ENCODE data around the gene AKR1C3.
"Not testable (repeated sequence)": the region's sequence is repeated elsewhere in the genome, so short reads cannot be mapped to it uniquely, and the experiment has no call there.

AKR1C3 gene

DNA sequence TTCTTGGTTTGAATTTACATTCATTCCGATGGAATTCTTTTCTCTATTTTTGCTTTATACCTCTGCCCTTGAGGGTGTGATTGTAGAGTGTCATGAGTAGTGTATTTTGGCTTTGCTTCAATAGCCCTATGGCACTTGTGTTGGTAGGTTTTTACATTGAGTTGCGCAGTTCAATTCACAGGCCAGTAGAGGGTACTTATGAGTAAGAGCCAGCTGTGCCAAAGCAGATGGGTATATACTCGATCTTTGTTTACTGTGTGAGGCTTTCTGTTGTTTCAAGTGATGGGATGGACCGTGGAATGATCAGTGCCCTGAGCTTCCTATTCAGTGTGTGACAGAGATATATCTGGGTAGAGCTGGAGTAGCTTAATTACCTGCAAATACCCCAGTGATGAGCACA lies 4.3 kb upstream of the AKR1C3 start:
- H3K27ac ChIP-seq (ENCODE audit: low read length), result no peak overlapping the region
- no peak for DNase-seq (ENCODE audit: low read depth, low spot score)
- peaks cover 2% of the 10 kb centered on the region; the same call in 1 of the 2 replicates for H3K4me1 ChIP-seq (ENCODE audit: control insufficient read depth, insufficient read depth, low read length)
- no peaks in the 10 kb centered on the region for H3K9me3 ChIP-seq (ENCODE audit: control insufficient read depth, insufficient read depth, low read length)
- no peaks in the 10 kb centered on the region for H3K27me3 ChIP-seq (ENCODE audit: control insufficient read depth, insufficient read depth, low read length)
- no peaks in the 10 kb centered on the region for H3K36me3 ChIP-seq (ENCODE audit: control insufficient read depth, insufficient read depth, low read length)
- no peak overlapping the region for H3K4me3 ChIP-seq (ENCODE audit: low read length)
- WGBS (ENCODE audit: insufficient coverage, insufficient read length), result no CpG with 5 or more reads among the region's 4 CpGs

DNA sequence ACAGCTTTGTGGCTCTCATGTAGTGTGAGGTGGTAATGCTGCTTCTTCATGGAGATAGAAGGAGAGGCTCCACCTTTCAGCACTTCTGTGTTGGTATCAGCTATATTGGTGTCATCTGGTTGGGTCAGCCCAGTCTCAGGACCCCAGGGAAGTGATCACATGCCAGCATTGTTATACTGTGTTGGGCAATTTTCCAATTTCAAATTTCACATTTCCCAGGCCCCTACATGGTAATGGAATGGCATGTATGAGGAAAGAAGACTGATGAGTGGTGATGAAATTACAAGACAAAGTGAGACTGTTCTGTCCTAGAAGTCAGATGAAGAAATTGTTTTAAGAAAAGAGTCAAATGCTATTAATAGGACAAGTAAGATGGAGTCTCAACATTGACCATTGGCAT lies 3.7 kb upstream of the AKR1C3 start:
- no peak overlapping the region for H3K27ac ChIP-seq (ENCODE audit: low read length)
- no peak for DNase-seq (ENCODE audit: low read depth, low spot score)

DNA sequence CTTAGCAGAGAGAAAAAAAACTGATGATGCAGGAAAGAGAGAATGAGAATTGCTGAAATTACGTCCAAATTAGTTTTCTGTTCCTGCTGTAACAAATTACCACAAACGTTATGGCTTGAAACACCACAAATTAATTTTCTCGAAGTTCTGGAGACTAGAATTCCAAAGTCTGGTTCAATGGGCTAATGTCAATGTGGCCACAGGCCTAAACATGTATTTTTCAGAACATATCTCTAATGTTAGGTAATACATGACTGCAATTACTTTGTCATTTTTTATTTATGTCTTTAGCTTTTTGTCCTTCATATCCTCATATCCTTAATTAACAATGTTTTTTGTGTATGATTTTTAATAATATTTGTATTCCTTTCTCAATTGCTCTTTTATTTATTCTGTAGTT lies 3.0 kb upstream of the AKR1C3 start:
- DNase-seq (ENCODE audit: low read depth, low spot score), result no peak
- no peaks in the 10 kb centered on the region for H3K27me3 ChIP-seq (ENCODE audit: control insufficient read depth, insufficient read depth, low read length)
- no peak overlapping the region for H3K27ac ChIP-seq (ENCODE audit: low read length)
- no peaks in the 10 kb centered on the region for H3K9me3 ChIP-seq (ENCODE audit: control insufficient read depth, insufficient read depth, low read length)
- no peak overlapping the region for H3K4me3 ChIP-seq (ENCODE audit: low read length)
- no CpG with 5 or more reads among the region's 3 CpGs for WGBS (ENCODE audit: insufficient coverage, insufficient read length)
- no peaks in the 10 kb centered on the region for H3K36me3 ChIP-seq (ENCODE audit: control insufficient read depth, insufficient read depth, low read length)
- peaks cover 2% of the 10 kb centered on the region; the same call in 1 of the 2 replicates for H3K4me1 ChIP-seq (ENCODE audit: control insufficient read depth, insufficient read depth, low read length)

More for the DNA sequence above, 3.7 kb upstream of the AKR1C3 start:
- Histone ChIP-seq H3K36me3 (ENCODE audit: control insufficient read depth, insufficient read depth, low read length) (no peaks in the 10 kb centered on the region), H3K9me3 (ENCODE audit: control insufficient read depth, insufficient read depth, low read length) (no peaks in the 10 kb centered on the region), H3K27me3 (ENCODE audit: control insufficient read depth, insufficient read depth, low read length) (no peaks in the 10 kb centered on the region), H3K4me3 (ENCODE audit: low read length) (no peak overlapping the region), H3K4me1 (ENCODE audit: control insufficient read depth, insufficient read depth, low read length) (peaks cover 2% of the 10 kb centered on the region; the same call in 1 of the 2 replicates)

DNA sequence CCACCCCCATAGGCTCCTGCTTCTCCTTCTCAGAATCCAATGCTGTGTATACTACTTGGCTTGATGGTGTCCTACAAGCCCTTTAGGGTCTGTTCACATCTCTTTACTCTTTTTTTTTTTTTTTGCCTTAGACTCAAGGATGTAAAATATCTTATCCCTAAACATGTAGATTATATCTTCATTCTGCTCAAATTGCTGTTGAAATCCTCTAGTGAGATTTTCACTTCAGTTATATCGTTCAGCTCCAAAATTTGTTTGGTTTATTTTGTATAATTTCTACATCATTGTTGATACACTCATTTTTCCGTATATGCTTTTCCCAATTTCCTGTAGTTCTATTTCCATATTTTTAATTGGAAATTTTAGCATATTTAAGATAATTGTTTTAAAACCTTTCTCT lies 1.8 kb upstream of the AKR1C3 start:
- DNase-seq (ENCODE audit: low read depth, low spot score), result no peak
- Histone ChIP-seq H3K27me3 (ENCODE audit: control insufficient read depth, insufficient read depth, low read length) (no peaks in the 10 kb centered on the region), H3K36me3 (ENCODE audit: control insufficient read depth, insufficient read depth, low read length) (no peaks in the 10 kb centered on the region), H3K4me1 (ENCODE audit: control insufficient read depth, insufficient read depth, low read length) (peaks cover 2% of the 10 kb centered on the region; the same call in 1 of the 2 replicates), H3K4me3 (ENCODE audit: low read length) (no peak overlapping the region), H3K27ac (ENCODE audit: low read length) (no peak overlapping the region), H3K9me3 (ENCODE audit: control insufficient read depth, insufficient read depth, low read length) (no peaks in the 10 kb centered on the region)
- no CpG with 5 or more reads among the region's 2 CpGs for WGBS (ENCODE audit: insufficient coverage, insufficient read length)

DNA sequence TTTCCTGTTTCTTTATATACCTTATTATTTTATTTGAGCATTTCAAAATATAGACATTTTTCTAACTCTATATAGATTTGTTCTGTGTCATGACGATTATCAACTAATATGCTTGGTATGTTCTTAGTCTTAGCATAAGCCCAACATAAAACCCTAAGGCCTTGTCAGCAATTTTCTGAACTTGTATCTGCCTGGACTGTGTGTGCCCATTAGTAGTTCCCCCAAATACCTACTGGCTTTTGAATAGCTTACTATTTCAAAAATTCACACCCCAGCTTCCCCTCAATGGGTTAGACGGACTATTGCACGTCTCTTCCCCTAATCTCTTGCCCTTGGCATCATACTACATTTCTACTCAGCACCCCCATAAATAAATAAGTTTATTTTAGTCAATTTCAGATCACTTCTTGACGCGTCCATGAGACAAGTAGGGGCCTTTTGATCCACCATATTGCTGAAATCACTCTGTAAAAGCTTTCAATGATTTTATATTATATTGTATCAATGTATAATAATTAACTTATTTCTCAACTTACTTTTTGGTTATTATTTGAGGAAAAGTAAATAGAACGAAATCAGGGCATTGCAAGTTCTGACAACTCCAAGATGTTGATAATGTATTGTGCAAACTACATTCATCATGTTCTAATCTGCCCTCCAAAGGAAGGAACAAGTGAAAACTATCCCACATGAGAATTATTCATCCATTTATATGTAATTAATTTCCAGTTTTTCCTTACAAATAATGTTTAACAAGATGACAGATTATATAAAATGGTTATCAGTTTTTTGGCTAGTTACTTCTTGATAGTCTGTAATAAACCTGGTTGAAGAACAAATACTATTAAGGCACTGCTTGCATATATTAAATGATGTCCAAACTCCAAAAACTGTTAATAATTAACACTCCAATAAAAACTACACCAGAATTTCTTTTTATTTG lies 1.1 kb upstream of the AKR1C3 start:
- DNase-seq (ENCODE audit: low read depth, low spot score), result no peak
- Histone ChIP-seq H3K36me3 (ENCODE audit: control insufficient read depth, insufficient read depth, low read length) (no peaks in the 10 kb centered on the region), H3K4me3 (ENCODE audit: low read length) (no peak overlapping the region), H3K4me1 (ENCODE audit: control insufficient read depth, insufficient read depth, low read length) (peaks cover 2% of the 10 kb centered on the region; the same call in 1 of the 2 replicates), H3K27ac (ENCODE audit: low read length) (no peak overlapping the region), H3K9me3 (ENCODE audit: control insufficient read depth, insufficient read depth, low read length) (no peaks in the 10 kb centered on the region), H3K27me3 (ENCODE audit: control insufficient read depth, insufficient read depth, low read length) (no peaks in the 10 kb centered on the region)
- no CpG with 5 or more reads among the region's 6 CpGs for WGBS (ENCODE audit: insufficient coverage, insufficient read length)

DNA sequence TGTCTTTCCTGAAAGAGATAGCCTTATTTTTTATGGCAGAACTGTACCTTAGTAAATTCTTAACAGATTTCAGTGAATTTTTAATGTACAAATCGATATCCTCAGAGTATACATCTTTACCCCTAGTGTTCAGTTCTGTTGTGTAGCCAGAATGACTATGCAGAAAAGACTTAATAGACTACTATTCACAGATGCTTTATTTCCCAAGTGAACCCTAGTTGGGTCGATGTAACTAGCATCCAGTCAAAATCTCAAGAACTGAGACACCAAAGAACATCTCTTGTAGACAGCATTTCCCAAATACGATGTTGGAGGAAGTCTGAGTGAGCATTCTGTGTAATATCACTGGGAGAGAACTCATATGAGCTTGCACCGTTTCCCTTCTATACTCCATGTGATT lies 1.5 kb downstream of the AKR1C3 start:
- H3K27me3 ChIP-seq (ENCODE audit: control insufficient read depth, insufficient read depth, low read length), result no peaks in the 10 kb centered on the region
- no peaks in the 10 kb centered on the region for H3K36me3 ChIP-seq (ENCODE audit: control insufficient read depth, insufficient read depth, low read length)
- H3K27ac ChIP-seq (ENCODE audit: low read length), result no peak overlapping the region
- no peak for DNase-seq (ENCODE audit: low read depth, low spot score)
- no peak overlapping the region for H3K4me3 ChIP-seq (ENCODE audit: low read length)
- WGBS (ENCODE audit: insufficient coverage, insufficient read length), result no CpG with 5 or more reads among the region's 4 CpGs
- H3K4me1 ChIP-seq (ENCODE audit: control insufficient read depth, insufficient read depth, low read length), result peaks cover 2% of the 10 kb centered on the region; the same call in 1 of the 2 replicates
- no peaks in the 10 kb centered on the region for H3K9me3 ChIP-seq (ENCODE audit: control insufficient read depth, insufficient read depth, low read length)

DNA sequence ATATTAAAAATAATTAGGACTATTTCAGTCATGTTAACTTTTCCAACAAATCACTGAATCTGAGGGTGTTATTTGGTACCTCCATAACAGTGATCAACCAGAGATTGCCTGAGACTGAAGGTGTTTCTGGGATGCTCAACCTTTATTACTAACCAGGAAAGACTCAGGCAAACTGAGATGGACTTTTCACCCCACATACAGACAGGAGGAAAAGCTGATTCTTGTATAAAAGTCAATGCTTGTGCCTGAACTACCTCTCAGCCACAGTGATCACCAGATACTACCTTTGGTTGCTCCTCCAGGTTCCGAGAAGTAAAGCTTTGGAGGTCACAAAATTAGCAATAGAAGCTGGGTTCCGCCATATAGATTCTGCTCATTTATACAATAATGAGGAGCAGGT lies 1.9 kb downstream of the AKR1C3 start:
- Histone ChIP-seq H3K27me3 (ENCODE audit: control insufficient read depth, insufficient read depth, low read length) (no peaks in the 10 kb centered on the region), H3K36me3 (ENCODE audit: control insufficient read depth, insufficient read depth, low read length) (no peaks in the 10 kb centered on the region), H3K4me1 (ENCODE audit: control insufficient read depth, insufficient read depth, low read length) (peaks cover 2% of the 10 kb centered on the region; the same call in 1 of the 2 replicates), H3K4me3 (ENCODE audit: low read length) (no peak overlapping the region), H3K9me3 (ENCODE audit: control insufficient read depth, insufficient read depth, low read length) (no peaks in the 10 kb centered on the region), H3K27ac (ENCODE audit: low read length) (no peak overlapping the region)
- no peak for DNase-seq (ENCODE audit: low read depth, low spot score)
- no CpG with 5 or more reads among the region's 2 CpGs for WGBS (ENCODE audit: insufficient coverage, insufficient read length)

DNA sequence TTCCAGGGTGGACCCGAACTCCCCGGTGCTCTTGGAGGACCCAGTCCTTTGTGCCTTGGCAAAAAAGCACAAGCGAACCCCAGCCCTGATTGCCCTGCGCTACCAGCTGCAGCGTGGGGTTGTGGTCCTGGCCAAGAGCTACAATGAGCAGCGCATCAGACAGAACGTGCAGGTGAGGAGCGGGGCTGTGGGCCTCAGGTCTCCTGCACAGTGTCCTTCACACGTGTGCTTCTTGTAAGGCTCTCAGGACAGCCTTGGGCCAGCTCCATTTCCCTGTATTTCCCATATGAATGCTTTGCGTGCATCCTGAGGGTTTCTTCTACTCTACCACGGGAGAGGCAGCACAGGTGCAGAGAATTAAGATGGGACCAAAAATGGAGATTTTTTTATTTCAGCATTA lies 8.3 kb downstream of the AKR1C3 start:
- not testable (repeated sequence) for H3K9me3 ChIP-seq (ENCODE audit: control insufficient read depth, insufficient read depth, low read length); H3K27ac ChIP-seq (ENCODE audit: low read length); H3K36me3 ChIP-seq (ENCODE audit: control insufficient read depth, insufficient read depth, low read length); H3K4me3 ChIP-seq (ENCODE audit: low read length); DNase-seq (ENCODE audit: low read depth, low spot score); H3K27me3 ChIP-seq (ENCODE audit: control insufficient read depth, insufficient read depth, low read length); H3K4me1 ChIP-seq (ENCODE audit: control insufficient read depth, insufficient read depth, low read length)
- WGBS (ENCODE audit: insufficient coverage, insufficient read length), result no CpG with 5 or more reads among the region's 11 CpGs

DNA sequence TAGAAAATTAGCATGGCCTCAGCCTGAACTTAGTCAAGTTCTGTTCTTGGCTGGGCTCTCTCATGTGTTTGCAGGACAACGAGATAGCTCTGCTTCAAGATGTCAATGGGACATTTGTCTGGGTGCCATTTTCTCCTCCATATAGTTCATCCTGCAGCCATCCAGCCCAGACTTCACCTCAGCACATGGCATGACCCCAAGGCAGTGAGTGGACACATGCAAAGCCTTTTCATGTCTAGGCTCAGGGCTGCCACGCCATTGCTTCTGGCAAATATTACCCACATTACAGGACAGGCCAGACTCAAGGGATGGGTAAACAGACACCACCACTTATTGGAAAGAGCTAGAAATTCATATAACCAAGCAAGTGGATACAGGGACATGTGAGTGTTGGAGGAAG lies 9.3 kb downstream of the AKR1C3 start:
- H3K36me3 ChIP-seq (ENCODE audit: control insufficient read depth, insufficient read depth, low read length), result no peaks in the 10 kb centered on the region
- H3K27ac ChIP-seq (ENCODE audit: low read length), result no peak overlapping the region
- no CpG with 5 or more reads among the region's 2 CpGs for WGBS (ENCODE audit: insufficient coverage, insufficient read length)
- H3K9me3 ChIP-seq (ENCODE audit: control insufficient read depth, insufficient read depth, low read length), result no peaks in the 10 kb centered on the region
- no peak overlapping the region for H3K4me3 ChIP-seq (ENCODE audit: low read length)
- DNase-seq (ENCODE audit: low read depth, low spot score), result no peak
- H3K4me1 ChIP-seq (ENCODE audit: control insufficient read depth, insufficient read depth, low read length), result no peaks in the 10 kb centered on the region
- no peaks in the 10 kb centered on the region for H3K27me3 ChIP-seq (ENCODE audit: control insufficient read depth, insufficient read depth, low read length)

DNA sequence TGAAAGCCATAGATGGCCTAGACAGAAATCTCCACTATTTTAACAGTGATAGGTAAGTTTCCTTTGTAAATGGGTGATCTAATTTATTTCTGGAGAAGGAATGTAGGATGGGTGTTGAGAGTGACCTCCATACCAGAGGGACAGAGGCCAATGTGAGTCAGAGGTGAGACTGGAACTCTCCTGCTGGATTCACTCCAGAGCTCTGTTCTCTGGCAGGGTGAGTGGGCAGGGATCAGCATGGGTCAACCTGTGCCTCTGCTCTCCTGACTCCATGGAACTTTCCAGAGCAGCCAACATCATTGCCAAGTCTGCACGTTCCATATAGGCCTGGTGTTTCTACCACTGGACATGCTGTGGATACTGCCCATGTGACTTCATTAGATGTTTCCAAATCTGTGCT lies 11.4 kb downstream of the AKR1C3 start:
- Histone ChIP-seq H3K27me3 (ENCODE audit: control insufficient read depth, insufficient read depth, low read length) (no peaks in the 10 kb centered on the region), H3K27ac (ENCODE audit: low read length) (no peak overlapping the region), H3K36me3 (ENCODE audit: control insufficient read depth, insufficient read depth, low read length) (no peaks in the 10 kb centered on the region), H3K4me3 (ENCODE audit: low read length) (no peak overlapping the region), H3K4me1 (ENCODE audit: control insufficient read depth, insufficient read depth, low read length) (no peaks in the 10 kb centered on the region), H3K9me3 (ENCODE audit: control insufficient read depth, insufficient read depth, low read length) (no peaks in the 10 kb centered on the region)
- DNase-seq (ENCODE audit: low read depth, low spot score), result no peak
- no CpG with 5 or more reads among the region's 1 CpG for WGBS (ENCODE audit: insufficient coverage, insufficient read length)

DNA sequence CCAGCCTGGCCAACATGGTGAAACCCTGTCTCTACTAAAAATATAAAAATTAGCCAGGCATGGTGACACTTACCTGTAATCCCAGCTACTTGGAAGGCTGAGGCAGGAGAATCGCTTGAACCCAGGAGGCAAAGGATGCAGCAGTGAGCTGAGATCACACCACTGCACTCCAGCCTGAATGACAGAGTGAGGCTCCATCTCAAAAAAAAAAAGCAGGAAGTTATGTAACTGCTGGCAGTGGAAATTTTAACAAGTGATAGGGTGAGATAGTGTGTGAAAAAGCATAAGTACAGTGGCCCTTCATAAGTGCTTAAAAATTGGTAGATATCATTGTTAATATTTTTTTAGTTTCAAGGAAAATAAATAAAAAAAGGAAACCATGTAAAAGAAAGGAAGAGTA lies 12.3 kb downstream of the AKR1C3 start:
- H3K27me3 ChIP-seq (ENCODE audit: control insufficient read depth, insufficient read depth, low read length), result no peaks in the 10 kb centered on the region
- no peaks in the 10 kb centered on the region for H3K9me3 ChIP-seq (ENCODE audit: control insufficient read depth, insufficient read depth, low read length)
- H3K4me1 ChIP-seq (ENCODE audit: control insufficient read depth, insufficient read depth, low read length), result no peaks in the 10 kb centered on the region
- no peak overlapping the region for H3K4me3 ChIP-seq (ENCODE audit: low read length)
- H3K27ac ChIP-seq (ENCODE audit: low read length), result no peak overlapping the region
- H3K36me3 ChIP-seq (ENCODE audit: control insufficient read depth, insufficient read depth, low read length), result no peaks in the 10 kb centered on the region
- no peak for DNase-seq (ENCODE audit: low read depth, low spot score)
- no CpG with 5 or more reads among the region's 1 CpG for WGBS (ENCODE audit: insufficient coverage, insufficient read length)
